NCI-H510A (cell line): ENCODE data around the gene HNF1A.
"Not testable (repeated sequence)": the region's sequence is repeated elsewhere in the genome, so short reads cannot be mapped to it uniquely, and the experiment has no call there.

Experiments used
- DNase-seq: peaks from one replicate; lab custom pipeline; 2025; lab: John Stamatoyannopoulos, UW

HNF1A gene, protein sequence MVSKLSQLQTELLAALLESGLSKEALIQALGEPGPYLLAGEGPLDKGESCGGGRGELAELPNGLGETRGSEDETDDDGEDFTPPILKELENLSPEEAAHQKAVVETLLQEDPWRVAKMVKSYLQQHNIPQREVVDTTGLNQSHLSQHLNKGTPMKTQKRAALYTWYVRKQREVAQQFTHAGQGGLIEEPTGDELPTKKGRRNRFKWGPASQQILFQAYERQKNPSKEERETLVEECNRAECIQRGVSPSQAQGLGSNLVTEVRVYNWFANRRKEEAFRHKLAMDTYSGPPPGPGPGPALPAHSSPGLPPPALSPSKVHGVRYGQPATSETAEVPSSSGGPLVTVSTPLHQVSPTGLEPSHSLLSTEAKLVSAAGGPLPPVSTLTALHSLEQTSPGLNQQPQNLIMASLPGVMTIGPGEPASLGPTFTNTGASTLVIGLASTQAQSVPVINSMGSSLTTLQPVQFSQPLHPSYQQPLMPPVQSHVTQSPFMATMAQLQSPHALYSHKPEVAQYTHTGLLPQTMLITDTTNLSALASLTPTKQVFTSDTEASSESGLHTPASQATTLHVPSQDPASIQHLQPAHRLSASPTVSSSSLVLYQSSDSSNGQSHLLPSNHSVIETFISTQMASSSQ

GRCh38 chr12:120978296-120979219, at the start of gene HNF1A:
TSS of gene HNF1A (plus strand) at chr12:120978543. CDS start at chr12:120978769, 226 bp downstream.
- no peak for DNase-seq

GRCh38 chr12:120928864-120929652, 49.3 kb upstream of the HNF1A start:
- DNase-seq: peak; percentile 90

DNA sequence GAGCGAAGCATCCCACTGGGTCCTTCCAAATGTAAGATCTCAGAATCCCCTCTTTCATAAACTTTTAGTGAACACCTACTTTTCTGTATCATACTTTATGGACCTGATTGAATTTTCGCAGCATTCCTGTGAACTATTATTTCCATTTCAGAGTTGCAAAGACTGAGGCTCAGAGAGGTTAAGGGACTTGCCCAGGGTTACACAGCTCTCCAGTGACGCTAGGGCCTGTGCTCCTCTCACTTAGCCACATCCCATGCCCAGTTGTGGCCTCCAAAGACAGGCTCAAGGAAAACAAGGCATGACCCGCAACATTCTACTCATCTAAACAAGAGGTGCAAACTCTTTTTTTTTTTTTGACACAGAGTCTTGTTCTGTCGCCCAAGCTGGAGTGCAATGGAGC, 48.3 kb upstream of the HNF1A start:
- no peak for DNase-seq

GRCh38 chr12:120932058-120932457, 46.3 kb upstream of the HNF1A start:
- DNase-seq: no peak

GRCh38 chr12:120932956-120933526, 45.3 kb upstream of the HNF1A start:
- DNase-seq: no peak

GRCh38 chr12:120933786-120934185, 44.6 kb upstream of the HNF1A start:
- no peak for DNase-seq

GRCh38 chr12:120936197-120936596, 42.1 kb upstream of the HNF1A start:
- no peak for DNase-seq

GRCh38 chr12:120938496-120938895, 39.8 kb upstream of the HNF1A start:
- DNase-seq: no peak

DNA sequence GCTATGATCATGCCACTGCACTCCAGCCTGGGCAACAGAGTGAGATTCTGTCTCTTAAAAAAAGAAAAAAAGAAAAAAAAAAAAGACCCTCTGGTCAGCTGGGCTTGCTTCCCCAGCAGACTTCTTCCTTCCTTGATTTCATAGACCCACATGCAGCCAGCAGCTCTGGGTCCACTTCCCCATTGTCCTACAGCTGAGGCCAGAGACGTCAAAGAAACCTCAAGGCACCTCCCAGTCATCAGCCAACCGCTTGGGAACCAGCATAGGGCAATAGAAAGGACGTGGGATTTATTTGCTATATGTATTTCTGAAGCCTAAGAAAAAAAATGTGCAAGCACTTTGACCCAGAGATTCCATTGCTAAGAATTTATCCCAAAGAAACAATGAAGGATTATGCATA, 38.8 kb upstream of the HNF1A start:
- DNase-seq: no peak

GRCh38 chr12:120940006-120940405, 38.3 kb upstream of the HNF1A start:
- DNase-seq: no peak

DNA sequence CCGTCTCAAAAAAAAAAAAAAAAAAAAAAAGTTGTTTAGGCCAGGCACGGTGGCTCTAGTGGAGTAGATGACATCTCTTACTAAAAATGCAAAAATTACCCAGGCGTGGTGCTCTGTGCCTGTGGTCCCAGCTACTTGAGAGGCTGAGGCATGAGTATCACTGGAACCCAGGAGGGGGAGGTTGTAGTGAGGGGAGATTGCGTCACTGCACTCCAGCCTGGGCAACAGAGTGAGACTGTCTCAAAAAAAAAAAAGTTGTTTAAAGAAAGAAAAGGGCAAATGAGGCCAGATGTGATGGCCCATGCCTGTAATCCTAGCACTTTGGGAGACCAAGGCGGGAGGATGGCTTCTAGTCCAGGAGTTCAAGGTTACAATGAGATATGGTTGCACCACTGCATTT, 37.5 kb upstream of the HNF1A start:
- DNase-seq: no peak

GRCh38 chr12:120941412-120941811, 36.9 kb upstream of the HNF1A start:
- DNase-seq: no peak

GRCh38 chr12:120941846-120942405, 36.4 kb upstream of the HNF1A start:
- no peak for DNase-seq

DNA sequence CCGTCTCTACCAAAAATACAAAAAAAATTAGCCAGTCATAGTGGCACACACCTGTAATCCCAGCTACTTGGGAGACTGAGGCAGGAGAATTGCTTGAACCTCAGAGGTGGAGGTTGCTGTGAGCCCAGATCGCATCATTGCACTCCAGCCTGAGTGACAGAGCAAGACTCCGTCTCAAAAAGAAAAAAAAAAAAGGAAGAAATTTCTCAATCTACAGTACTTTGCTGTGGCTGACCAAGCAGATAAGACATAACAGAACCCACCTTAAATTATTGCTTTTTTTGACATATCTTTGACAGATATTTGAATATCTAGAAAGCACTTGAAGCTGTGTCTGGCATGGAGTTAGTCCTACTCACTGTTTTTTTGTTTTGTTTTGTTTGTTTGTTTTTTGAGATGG, 34.9 kb upstream of the HNF1A start:
- DNase-seq: no peak

DNA sequence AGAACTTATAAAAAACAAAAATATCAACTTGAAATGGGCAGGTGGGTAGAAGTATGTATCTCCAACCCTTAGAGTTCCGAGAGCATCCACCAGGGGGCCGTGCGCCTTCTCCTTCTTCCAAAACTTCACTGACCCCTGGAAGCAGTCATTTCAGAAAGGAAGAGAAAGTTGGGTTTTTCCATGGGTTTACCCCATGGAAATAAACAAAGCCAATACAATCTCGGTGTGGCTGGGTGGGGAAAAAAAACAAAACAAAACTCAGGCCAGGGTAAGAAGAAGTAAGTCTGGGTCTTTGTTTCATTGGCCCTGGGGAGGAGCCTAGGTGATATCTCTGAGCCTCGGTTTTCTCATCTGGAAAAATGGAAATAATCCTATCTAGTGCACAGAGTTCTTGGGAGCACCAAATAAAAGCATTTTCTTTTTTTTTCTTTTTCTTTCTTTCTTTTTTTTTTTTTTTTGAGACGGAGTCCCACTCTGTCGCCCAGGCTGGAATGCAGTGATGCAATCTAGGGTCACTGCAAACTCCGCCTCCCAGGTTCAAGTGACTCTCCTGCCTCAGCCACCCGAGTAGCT, 33.6 kb upstream of the HNF1A start:
- DNase-seq: no peak

DNA sequence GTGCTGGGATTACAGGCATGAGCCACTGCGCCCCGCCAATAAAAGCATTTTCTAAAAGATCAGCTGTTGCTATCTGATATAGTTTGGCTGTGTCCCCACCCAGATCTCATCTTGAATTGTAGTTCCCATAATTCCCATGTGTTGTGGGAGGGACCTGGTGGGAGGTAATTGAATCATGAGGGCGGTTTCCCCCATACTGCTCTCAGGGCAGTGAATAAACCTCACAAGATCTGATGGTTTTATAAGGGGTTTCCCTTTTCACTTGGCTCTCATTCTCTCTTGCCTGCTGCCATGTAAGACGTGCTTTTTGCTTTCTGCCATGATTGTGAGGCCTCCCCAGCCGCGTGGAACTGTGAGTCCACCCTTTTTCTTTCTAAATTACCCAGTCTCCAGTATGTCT, 32.8 kb upstream of the HNF1A start:
- not testable (repeated sequence) for DNase-seq

- DNase-seq: not testable (repeated sequence)
These were observed 28.0 kb upstream of the HNF1A start for GRCh38 chr12:120950260-120950799.

GRCh38 chr12:120950807-120951206, 27.5 kb upstream of the HNF1A start:
- no peak for DNase-seq

GRCh38 chr12:120955232-120955631, 23.1 kb upstream of the HNF1A start:
- DNase-seq: no peak

GRCh38 chr12:120956579-120957300, 21.6 kb upstream of the HNF1A start:
- DNase-seq: no peak
